GM12892 (cell line): ENCODE data around the gene MOK.

Experiments used
- DNase-seq: peaks from one replicate; pipeline ENCODE4 v3.0.0; 2011; ENCODE audit not compliant: insufficient read length
- FAIRE-seq: peaks from 2 replicates; lab custom pipeline; 2011; peaks lifted over from hg19 to GRCh38; lab: Jason Lieb, UNC
- POLR2A ChIP-seq: IDR thresholded peaks from 2 replicates; pipeline ENCODE4 v1.6.1; 2011; ENCODE audit warnings: low read depth, low read length, control low read depth
- POLR2AphosphoS5 ChIP-seq: IDR thresholded peaks from 2 replicates; pipeline ENCODE4 v1.6.1; 2011; ENCODE audit warnings: low read depth, low read length, control low read depth
- TAF1 ChIP-seq: IDR thresholded peaks from 2 replicates; pipeline ENCODE4 v1.6.1; 2011; ENCODE audit warnings: low read depth, mild to moderate bottlenecking, control low read depth, low read length, borderline replicate concordance

Gene MOK

DNA sequence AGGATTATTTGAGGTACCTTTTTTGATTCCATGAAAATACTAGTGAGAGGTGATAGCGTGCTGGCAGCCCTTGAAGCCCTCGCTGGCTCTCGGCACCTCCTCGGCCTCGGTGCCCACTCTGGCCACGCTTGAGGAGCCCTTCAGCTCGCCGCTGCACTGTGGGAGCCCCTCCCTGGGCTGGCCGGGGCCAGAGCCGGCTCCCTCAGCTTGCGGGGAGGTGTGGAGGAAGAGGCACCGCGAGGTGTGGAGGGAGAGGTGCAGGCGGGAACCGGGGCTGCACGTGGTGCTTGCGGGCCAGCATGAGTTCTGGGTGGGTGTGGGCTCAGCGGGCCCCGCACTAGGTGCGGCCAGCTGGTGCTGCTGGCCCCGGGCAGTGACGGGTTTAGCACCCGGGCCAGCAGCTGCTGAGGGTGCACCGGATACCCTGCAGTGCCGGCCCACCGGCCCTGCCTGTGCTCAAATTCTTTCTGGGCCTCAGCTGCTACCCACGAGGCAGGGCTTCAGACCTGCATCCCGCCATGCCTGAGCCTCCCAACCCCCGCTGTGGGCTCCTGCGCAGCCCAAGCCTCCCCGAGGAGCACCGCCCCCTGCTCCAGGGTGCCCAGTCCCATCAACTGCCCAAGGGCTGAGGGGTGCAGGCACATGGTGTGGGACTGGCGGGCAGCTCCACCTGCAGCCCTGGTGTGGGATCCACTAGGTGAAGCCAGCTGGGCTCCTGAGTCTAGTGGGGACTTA is 7.4 kb downstream of the MOK start:
- TF ChIP-seq POLR2AphosphoS5 (no peak), TAF1 (no peak), POLR2A (no peak)
- FAIRE-seq = no peak
- no peak for DNase-seq

GRCh38 chr14:102295270-102295669 is 9.7 kb downstream of the MOK start:
- TF ChIP-seq TAF1 = no peak
- TF ChIP-seq POLR2AphosphoS5 = no peak
- no peak for TF ChIP-seq POLR2A
- FAIRE-seq = no peak
- DNase-seq = no peak

DNA sequence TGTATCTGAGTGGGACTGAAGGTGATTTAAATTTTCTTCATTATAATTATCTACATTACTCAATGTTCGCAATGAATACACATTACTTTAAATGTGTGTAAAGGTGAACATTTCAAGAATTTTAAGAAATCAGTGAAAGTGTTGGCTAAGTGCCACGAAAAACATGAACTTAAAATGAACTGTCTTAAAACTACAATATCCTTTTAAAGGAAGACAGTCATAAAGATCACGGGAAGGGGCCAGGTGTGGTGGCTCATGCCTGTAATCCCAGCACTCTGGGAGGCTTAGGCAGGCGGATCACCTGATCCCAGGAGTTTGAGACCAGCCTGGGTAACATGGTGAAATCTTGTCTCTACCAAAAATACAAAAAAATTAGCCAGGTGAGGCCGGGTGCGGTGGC is 11.2 kb downstream of the MOK start:
- TF ChIP-seq POLR2AphosphoS5 = no peak
- TF ChIP-seq POLR2A = no peak
- no peak for TF ChIP-seq TAF1
- no peak for DNase-seq
- no peak for FAIRE-seq

DNA sequence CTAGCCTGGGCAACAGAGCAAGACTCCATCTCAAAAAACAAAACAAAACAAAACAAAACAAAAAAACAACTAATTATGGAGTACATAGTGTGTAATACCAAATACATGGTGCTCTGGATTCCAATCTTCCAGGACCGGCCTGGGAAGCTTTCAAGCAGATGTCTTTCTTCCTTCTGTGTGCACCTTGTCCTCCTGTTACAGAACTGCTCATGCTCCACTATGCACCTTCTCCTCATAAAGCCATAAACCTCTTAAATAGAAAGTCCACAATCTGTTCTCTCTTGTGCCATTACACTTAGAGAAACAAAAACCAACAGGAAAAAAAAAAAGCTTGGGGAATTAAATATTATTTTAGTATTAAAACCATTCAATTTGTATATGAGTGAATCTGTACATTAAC is 12.5 kb downstream of the MOK start:
- FAIRE-seq (no peak), DNase-seq (no peak)
- TF ChIP-seq POLR2A (no peak), TAF1 (no peak), POLR2AphosphoS5 (no peak)

GRCh38 chr14:102288139-102288538 is 16.8 kb downstream of the MOK start:
- TF ChIP-seq POLR2A = no peak
- TF ChIP-seq TAF1 = no peak
- no peak for TF ChIP-seq POLR2AphosphoS5
- FAIRE-seq (no peak), DNase-seq (no peak)

DNA sequence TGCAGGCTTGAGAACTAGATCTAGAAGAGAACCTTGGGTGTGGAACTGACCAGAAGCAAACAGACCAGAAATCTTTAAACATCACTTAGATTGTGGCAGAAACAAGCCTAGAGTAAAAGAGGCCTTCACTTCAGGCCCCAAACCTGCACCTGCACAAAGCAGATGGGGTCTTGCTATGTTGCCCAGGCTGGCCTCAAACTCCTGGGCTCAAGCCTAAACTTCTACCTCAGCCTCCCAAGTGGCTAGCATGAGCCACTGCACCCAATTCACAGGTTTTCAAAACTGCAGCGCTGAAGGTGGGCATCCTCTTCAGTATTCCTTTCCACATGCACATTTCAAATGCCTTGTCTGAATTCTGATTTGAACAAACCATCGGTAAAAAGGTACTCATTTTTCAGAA is 19.9 kb downstream of the MOK start:
- FAIRE-seq = no peak
- no peak for TF ChIP-seq POLR2AphosphoS5
- no peak for TF ChIP-seq TAF1
- TF ChIP-seq POLR2A = no peak
- no peak for DNase-seq

DNA sequence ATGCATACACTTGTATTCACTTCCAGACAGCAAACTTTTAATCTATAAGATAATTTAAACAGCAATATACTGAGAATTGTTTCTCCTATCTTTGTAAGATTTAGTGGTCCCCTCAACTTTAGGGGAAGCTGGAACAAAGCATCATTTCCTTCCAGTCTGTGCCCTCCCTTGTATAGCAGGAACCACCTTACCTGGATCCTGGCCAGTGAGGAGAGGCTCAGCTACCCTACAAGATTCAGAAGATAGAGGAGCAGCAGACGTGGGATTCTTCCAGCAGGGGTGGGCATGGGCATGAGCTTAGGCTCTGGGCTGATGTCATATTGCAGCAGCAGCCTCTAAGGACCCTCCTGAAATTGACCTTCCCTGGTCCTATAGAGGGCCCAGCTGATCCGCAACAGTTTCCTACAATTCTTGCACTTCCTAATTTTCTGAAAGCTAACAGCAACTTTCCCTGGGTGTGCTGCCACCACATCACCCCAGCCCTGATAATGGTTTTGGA is 21.3 kb downstream of the MOK start:
- FAIRE-seq = no peak
- TF ChIP-seq TAF1 (no peak), POLR2A (no peak), POLR2AphosphoS5 (no peak)
- DNase-seq = no peak

DNA sequence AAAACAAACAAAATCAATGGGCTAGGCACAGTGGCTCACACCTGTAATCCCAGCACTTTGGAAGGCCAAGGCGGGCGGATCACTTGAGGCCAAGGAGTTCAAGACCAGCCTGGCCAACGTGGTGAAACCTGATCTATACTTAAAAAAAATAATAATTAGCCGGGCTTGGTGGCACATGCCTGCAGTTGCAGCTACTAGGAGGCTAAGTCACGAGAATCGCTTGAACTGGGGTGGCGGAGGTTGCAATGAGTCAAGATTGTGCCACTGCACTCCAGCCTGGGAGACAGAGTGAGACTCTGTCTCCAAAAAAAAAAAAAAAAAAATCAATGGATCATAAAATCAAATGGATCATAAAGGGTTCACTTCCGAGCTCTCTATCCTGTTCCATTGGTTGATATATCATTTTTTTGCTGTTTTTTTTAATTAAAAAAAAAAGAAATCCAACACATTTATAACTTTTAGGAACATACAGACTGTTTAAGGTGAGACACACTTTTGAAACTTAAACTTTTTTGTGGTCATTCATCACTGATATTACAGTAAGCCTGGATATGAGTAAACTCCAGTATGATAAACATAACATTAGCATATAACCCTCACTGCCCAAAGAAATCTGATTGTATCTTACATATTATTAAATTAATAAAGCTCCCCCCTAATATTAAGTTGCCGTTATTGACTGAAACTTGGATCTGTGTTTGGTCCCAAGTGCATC is 22.1 kb downstream of the MOK start:
- DNase-seq (no peak), FAIRE-seq (no peak)
- TF ChIP-seq POLR2AphosphoS5 (no peak), POLR2A (no peak), TAF1 (no peak)

GRCh38 chr14:102280376-102280962 is 24.5 kb downstream of the MOK start:
- FAIRE-seq = no peak
- TF ChIP-seq TAF1 (no peak), POLR2A (no peak), POLR2AphosphoS5 (no peak)
- DNase-seq = no peak

DNA sequence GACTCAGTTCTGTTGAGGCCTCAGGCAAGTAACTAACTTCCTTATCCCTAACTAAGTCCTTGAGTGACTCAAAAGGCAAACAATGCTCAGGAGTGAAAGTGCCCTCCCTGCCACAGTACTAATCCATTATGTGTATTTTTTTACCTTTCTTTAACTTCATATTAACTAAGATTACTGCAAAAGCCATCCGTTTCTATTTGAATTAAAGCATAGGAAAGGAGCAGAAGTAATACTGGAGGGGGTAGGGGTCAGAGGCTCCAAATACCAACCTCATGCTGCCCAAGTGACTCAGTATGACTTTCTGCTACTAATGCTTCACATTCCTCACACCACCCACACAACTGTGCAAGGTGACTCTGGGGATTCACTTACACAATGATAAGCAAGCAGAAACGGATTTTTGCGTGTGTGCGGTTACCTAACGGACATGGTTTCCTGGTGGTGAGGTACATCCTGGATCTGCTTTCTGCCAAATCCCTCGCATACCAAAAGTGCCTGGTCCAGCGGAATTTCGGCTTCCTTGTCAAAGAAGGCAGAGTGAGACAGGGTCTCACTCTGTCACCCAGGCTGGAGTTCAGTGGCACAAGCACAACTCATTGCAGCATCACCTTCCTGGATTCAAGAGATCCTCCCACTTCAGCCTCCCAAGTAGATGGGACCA is 25.1 kb downstream of the MOK start:
- DNase-seq (no peak), FAIRE-seq (no peak)
- TF ChIP-seq POLR2A (no peak), POLR2AphosphoS5 (no peak), TAF1 (no peak)

- TF ChIP-seq TAF1 = no peak
- no peak for TF ChIP-seq POLR2A
- no peak for TF ChIP-seq POLR2AphosphoS5
- no peak for DNase-seq
- FAIRE-seq = no peak
These were observed 25.7 kb downstream of the MOK start for GRCh38 chr14:102279282-102279681.
